ENCODE results near the gene SPAG9. TPM values are rescaled to one million over a fixed set of nuclear protein-coding genes. Genes with fewer than 3 reads are reported as not detected.

Gene SPAG9
- total and polyA plus RNA-seq, 3 experiments from 2014 or later: 10.5 to 43.0 (median 40.6) TPM

GRCh38 chr17:50934161-50934560 lies 186.5 kb downstream of the SPAG9 start:
- no peak for DNase-seq
- peaks cover 0 to 1% (median 0%) of the 10 kb centered on the region in 3 donors for H3K36me3 Mint-ChIP-seq
- ChIA-PET POLR2A (no interaction called here), CTCF (no interaction called here)
- Histone ChIP-seq H3K9me3 (ENCODE audit: low read length) (no peaks in the 10 kb centered on the region), H3K4me3 (ENCODE audit: low read length) (no peak overlapping the region), H3K27me3 (ENCODE audit: insufficient read depth, low read length, poor library complexity, severe bottlenecking) (no peaks in the 10 kb centered on the region), H3K4me1 (ENCODE audit: insufficient read depth, low read length) (peaks cover 19% of the 10 kb centered on the region), H3K27ac (ENCODE audit: low read depth, low read length) (peak overlapping the region; percentile 31), H3K36me3 (ENCODE audit: insufficient read depth, low read length) (no peaks in the 10 kb centered on the region)
- no peaks in the 10 kb centered on the region for H3K9me3 Mint-ChIP-seq
- no peak overlapping the region for H3K4me3 Mint-ChIP-seq
- H3K4me1 Mint-ChIP-seq: peaks cover 16 to 24% (median 18%) of the 10 kb centered on the region in 3 donors
- peak overlapping the region in 1 of 8 donors; percentile 76 for H3K27ac Mint-ChIP-seq
- H3K27me3 Mint-ChIP-seq: peaks cover 0 to under 1% of the 10 kb centered on the region in 2 donors

DNA sequence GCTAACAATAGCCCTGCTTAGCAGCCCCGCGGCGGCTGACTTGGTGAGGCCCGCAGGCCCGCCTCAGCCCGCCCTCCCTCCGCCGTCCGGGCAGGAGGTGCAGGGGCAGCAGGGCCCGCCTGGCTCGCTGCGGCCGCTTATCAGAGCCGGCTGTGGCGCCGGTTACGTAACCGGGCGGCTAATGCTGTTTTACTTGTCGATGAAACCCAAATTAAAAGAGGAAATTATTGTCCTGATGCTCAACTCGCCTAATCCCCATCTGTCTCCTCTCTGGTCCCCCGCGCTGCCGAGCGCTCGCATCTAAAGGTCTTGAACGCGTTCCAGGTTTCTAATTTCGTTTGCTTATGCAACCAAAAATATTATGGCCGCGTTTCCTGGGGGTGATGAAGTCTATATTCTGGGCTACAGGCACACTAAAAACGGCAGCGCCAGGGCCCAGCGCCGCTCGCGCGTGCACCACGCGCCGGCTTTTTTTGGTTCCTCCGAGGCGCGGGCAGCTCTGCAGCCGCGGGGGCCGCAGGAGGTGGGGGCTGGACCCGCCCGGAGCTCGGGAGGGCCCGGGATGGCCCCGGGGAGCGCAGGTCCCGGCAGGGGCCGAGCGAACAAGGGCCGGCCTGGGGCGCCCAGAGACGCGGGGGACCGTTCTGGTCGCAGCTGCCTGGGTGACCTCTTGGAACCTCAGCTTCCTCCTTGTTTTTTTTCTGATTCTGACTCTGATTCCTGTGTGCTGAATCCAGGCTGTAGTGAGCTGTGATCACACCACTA lies 189.3 kb downstream of the SPAG9 start:
- Histone ChIP-seq H3K36me3 (ENCODE audit: insufficient read depth, low read length) (no peaks in the 10 kb centered on the region), H3K27me3 (ENCODE audit: insufficient read depth, low read length, poor library complexity, severe bottlenecking) (no peaks in the 10 kb centered on the region), H3K4me1 (ENCODE audit: insufficient read depth, low read length) (peaks cover 25% of the 10 kb centered on the region), H3K27ac (ENCODE audit: low read depth, low read length) (peak overlapping the region; percentile 44), H3K9me3 (ENCODE audit: low read length) (no peaks in the 10 kb centered on the region), H3K4me3 (ENCODE audit: low read length) (peak overlapping the region; percentile 60)
- peak; percentile 24 to 67 (median 54) for DNase-seq
- Mint-ChIP-seq H3K4me1 (peaks cover 28 to 46% (median 36%) of the 10 kb centered on the region in 3 donors), H3K4me3 (peak overlapping the region; percentile 75 to 97 (median 89)), H3K36me3 (peaks cover 0 to 1% (median 0%) of the 10 kb centered on the region in 3 donors), H3K9me3 (no peaks in the 10 kb centered on the region), H3K27ac (peak overlapping the region; percentile 15 to 99 (median 96)), H3K27me3 (peaks cover 0 to 1% of the 10 kb centered on the region in 2 donors)
- ChIA-PET CTCF (interaction anchor here (1.1 to 1.9 kb wide), 6 partner anchors 18 to 65 kb away, joined by 4 to 8 read pairs (median 5); partner anchors contain the start of gene TOB1), POLR2A (interaction anchor here (0.6 to 2.8 kb wide), 4 partner anchors 13 to 534 kb away, joined by 4 to 43 read pairs (median 4); partner anchors contain the start of genes LRRC59 and TOB1)

DNA sequence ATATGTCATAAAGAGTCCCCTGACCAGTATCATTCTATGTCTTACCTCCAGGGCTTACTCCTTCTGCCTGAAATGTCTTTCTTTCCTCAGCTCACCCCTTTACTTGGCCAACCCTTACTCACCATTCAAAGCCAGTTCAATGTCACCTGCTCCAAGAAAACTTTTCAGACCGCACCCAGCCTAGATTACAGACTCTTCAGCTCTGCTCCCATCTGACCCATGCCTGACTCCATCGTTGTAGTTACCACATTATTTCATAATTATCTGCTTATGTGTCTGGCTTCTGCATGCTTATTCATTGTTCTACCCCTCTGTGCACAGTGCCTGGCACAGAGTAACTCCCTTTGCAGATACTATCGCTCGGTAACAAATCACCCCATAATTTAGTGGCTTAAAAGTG lies 192.0 kb downstream of the SPAG9 start:
- no peak overlapping the region for H3K27ac ChIP-seq (ENCODE audit: low read depth, low read length)
- H3K4me1 ChIP-seq (ENCODE audit: insufficient read depth, low read length): peaks cover 35% of the 10 kb centered on the region
- H3K27me3 Mint-ChIP-seq: peaks cover 0 to 1% of the 10 kb centered on the region in 2 donors
- peaks cover 38 to 59% (median 40%) of the 10 kb centered on the region in 3 donors for H3K4me1 Mint-ChIP-seq
- no peaks in the 10 kb centered on the region for H3K36me3 ChIP-seq (ENCODE audit: insufficient read depth, low read length)
- no peaks in the 10 kb centered on the region for H3K9me3 Mint-ChIP-seq
- peaks cover 0 to 1% (median 0%) of the 10 kb centered on the region in 3 donors for H3K36me3 Mint-ChIP-seq
- CTCF ChIA-PET: interaction anchor here (1.2 kb wide), 1 partner anchor 76 kb away, joined by 3 read pairs; no protein-coding TSS in a partner anchor
- H3K4me3 ChIP-seq (ENCODE audit: low read length): no peak overlapping the region
- peak overlapping the region in 4 of 8 donors; percentile 13 to 94 (median 58) for H3K27ac Mint-ChIP-seq
- no peaks in the 10 kb centered on the region for H3K27me3 ChIP-seq (ENCODE audit: insufficient read depth, low read length, poor library complexity, severe bottlenecking)
- no peak overlapping the region for H3K4me3 Mint-ChIP-seq
- POLR2A ChIA-PET: no interaction called here
- no peaks in the 10 kb centered on the region for H3K9me3 ChIP-seq (ENCODE audit: low read length)
- no peak for DNase-seq

DNA sequence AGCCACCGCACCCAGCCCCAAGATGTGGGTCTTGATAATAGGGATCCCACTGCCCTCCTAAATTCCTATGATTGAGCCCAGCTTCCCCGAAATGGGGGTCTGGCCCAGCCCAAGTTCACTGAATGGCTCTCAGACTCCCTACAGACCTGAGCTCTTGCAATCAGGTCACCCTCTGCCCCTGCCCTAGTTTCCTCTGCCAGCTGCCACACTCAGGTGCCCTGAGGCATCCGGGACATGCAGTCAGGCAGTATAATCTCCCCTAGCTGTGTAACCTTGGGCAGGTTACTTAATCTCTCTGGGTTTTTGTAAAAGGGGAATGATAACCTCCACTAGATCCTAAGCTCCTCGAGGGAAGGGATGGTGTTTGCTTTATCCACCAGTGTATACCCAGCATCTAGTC lies 193.4 kb downstream of the SPAG9 start:
- H3K27ac Mint-ChIP-seq: peak overlapping the region; percentile 17 to 95 (median 80)
- H3K36me3 Mint-ChIP-seq: peaks cover 0 to 1% (median 0%) of the 10 kb centered on the region in 3 donors
- peaks cover 0 to 1% of the 10 kb centered on the region in 2 donors for H3K27me3 Mint-ChIP-seq
- H3K9me3 Mint-ChIP-seq: no peaks in the 10 kb centered on the region
- peaks cover 38 to 59% (median 40%) of the 10 kb centered on the region in 3 donors for H3K4me1 Mint-ChIP-seq
- H3K4me1 ChIP-seq (ENCODE audit: insufficient read depth, low read length): peaks cover 33% of the 10 kb centered on the region
- H3K27me3 ChIP-seq (ENCODE audit: insufficient read depth, low read length, poor library complexity, severe bottlenecking): no peaks in the 10 kb centered on the region
- no peak overlapping the region for H3K4me3 ChIP-seq (ENCODE audit: low read length)
- no peak overlapping the region for H3K27ac ChIP-seq (ENCODE audit: low read depth, low read length)
- CTCF ChIA-PET: interaction anchor here (1.2 kb wide), 1 partner anchor 75 kb away, joined by 3 read pairs; no protein-coding TSS in a partner anchor
- peak overlapping the region in 5 of 7 donors; percentile 12 to 60 (median 19) for H3K4me3 Mint-ChIP-seq
- no peaks in the 10 kb centered on the region for H3K9me3 ChIP-seq (ENCODE audit: low read length)
- no peaks in the 10 kb centered on the region for H3K36me3 ChIP-seq (ENCODE audit: insufficient read depth, low read length)
- POLR2A ChIA-PET: no interaction called here
- peak in 1 of 5 donors; percentile 14 for DNase-seq

DNA sequence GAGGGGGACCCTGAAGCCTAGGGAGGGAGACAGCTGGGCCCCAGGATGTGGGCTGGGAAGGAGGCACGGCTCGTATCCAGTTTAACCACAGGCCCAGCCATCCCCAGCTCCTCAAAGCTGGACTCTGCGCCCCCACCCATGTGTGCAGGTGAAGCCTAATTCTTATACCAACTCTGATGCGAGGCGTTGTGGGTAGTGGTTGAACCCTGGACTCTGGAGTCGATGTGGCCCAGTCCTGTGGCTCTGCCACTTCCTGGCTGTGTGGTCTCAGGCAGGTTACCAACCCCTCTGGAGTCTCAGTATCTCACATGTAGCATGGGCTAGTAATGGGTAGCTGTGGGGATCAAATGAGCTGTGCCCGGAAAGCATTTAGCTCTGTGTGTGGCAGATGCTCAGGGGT lies 194.1 kb downstream of the SPAG9 start:
- ChIA-PET POLR2A (no interaction called here), CTCF (interaction anchor here (0.8 to 1.7 kb wide), 3 partner anchors 15 to 144 kb away, joined by 3 to 6 read pairs (median 3); no protein-coding TSS in a partner anchor)
- peaks cover 25% of the 10 kb centered on the region for H3K4me1 ChIP-seq (ENCODE audit: insufficient read depth, low read length)
- H3K9me3 ChIP-seq (ENCODE audit: low read length): no peaks in the 10 kb centered on the region
- Mint-ChIP-seq H3K27me3 (peaks cover 0 to 1% of the 10 kb centered on the region in 2 donors), H3K27ac (peak overlapping the region in 7 of 8 donors; percentile 17 to 95 (median 83)), H3K36me3 (peaks cover 0 to 1% (median 0%) of the 10 kb centered on the region in 3 donors), H3K4me1 (peaks cover 34 to 52% (median 37%) of the 10 kb centered on the region in 3 donors), H3K9me3 (no peaks in the 10 kb centered on the region), H3K4me3 (peak overlapping the region in 2 of 7 donors; percentile 44 to 51)
- DNase-seq: peak in 1 of 5 donors; percentile 6
- H3K36me3 ChIP-seq (ENCODE audit: insufficient read depth, low read length): no peaks in the 10 kb centered on the region
- no peak overlapping the region for H3K27ac ChIP-seq (ENCODE audit: low read depth, low read length)
- H3K4me3 ChIP-seq (ENCODE audit: low read length): no peak overlapping the region
- no peaks in the 10 kb centered on the region for H3K27me3 ChIP-seq (ENCODE audit: insufficient read depth, low read length, poor library complexity, severe bottlenecking)

DNA sequence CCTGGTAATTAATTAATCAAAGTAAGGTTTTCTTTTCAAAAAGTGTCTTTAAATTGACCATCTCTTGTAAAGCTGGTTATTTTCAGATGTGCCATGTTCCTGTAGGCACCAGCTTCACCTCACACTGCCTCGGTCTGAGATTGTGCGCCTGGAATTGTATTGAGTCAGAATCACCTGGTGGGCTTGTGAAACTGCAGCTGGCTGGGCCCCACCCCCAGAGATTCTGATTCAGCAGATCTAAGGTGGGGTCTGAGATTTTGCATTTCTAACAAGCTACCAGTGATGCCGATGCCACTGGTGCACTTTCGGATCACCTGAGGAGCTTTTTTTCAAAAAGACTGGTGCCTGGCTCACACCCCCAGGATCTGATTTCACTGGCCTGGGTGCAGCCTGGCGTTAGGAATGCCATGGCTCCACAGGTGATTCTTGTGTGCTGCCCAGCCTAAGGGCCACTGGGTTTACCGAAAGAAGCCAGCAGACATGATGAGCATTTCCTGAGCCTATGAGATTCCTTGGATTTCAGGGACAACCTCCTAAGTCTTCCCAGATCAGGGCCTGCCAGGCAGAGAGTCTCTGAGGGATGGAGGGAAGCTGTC lies 195.3 kb downstream of the SPAG9 start:
- no peaks in the 10 kb centered on the region for H3K36me3 Mint-ChIP-seq
- H3K27ac Mint-ChIP-seq: peak overlapping the region in 4 of 8 donors; percentile 17 to 78 (median 48)
- peaks cover 19% of the 10 kb centered on the region for H3K4me1 ChIP-seq (ENCODE audit: insufficient read depth, low read length)
- H3K4me3 Mint-ChIP-seq: no peak overlapping the region
- DNase-seq: no peak
- no peaks in the 10 kb centered on the region for H3K36me3 ChIP-seq (ENCODE audit: insufficient read depth, low read length)
- H3K27me3 Mint-ChIP-seq: peaks cover 0 to 1% of the 10 kb centered on the region in 2 donors
- no peak overlapping the region for H3K27ac ChIP-seq (ENCODE audit: low read depth, low read length)
- CTCF ChIA-PET: interaction anchor here (1.7 kb wide), 1 partner anchor 73 kb away, joined by 6 read pairs; no protein-coding TSS in a partner anchor
- no peaks in the 10 kb centered on the region for H3K9me3 Mint-ChIP-seq
- H3K27me3 ChIP-seq (ENCODE audit: insufficient read depth, low read length, poor library complexity, severe bottlenecking): no peaks in the 10 kb centered on the region
- H3K9me3 ChIP-seq (ENCODE audit: low read length): no peaks in the 10 kb centered on the region
- peaks cover 30 to 42% (median 31%) of the 10 kb centered on the region in 3 donors for H3K4me1 Mint-ChIP-seq
- POLR2A ChIA-PET: no interaction called here
- H3K4me3 ChIP-seq (ENCODE audit: low read length): no peak overlapping the region

DNA sequence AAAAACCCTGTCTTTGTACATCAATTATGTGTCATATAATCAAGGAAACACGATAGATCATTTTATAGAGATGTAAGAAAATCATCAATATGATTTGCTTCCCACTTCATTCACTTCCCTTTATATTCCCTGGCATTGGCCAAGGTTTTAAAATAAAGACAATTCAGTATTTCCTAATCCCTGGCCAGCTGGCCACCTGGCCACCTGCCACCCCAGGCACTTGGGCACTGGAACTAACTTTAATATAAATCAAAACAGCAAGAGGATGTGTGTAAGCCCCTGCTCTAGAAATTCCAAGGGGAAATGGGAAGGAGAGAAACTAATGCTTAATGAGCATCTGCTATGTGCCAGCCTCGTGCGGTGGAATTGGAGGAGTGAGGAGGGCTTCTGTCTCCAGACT lies 195.9 kb downstream of the SPAG9 start:
- POLR2A ChIA-PET: no interaction called here
- H3K27ac Mint-ChIP-seq: peak overlapping the region in 5 of 8 donors; percentile 3 to 71 (median 51)

More for the DNA sequence above, 195.9 kb downstream of the SPAG9 start:
- no peaks in the 10 kb centered on the region for H3K36me3 Mint-ChIP-seq
- H3K27me3 Mint-ChIP-seq: peaks cover 0 to 1% of the 10 kb centered on the region in 2 donors
- H3K9me3 Mint-ChIP-seq: no peaks in the 10 kb centered on the region
- peaks cover 30 to 42% (median 31%) of the 10 kb centered on the region in 3 donors for H3K4me1 Mint-ChIP-seq
- Histone ChIP-seq H3K4me3 (ENCODE audit: low read length) (no peak overlapping the region), H3K27ac (ENCODE audit: low read depth, low read length) (no peak overlapping the region), H3K4me1 (ENCODE audit: insufficient read depth, low read length) (peaks cover 20% of the 10 kb centered on the region), H3K9me3 (ENCODE audit: low read length) (no peaks in the 10 kb centered on the region), H3K27me3 (ENCODE audit: insufficient read depth, low read length, poor library complexity, severe bottlenecking) (no peaks in the 10 kb centered on the region), H3K36me3 (ENCODE audit: insufficient read depth, low read length) (no peaks in the 10 kb centered on the region)
- CTCF ChIA-PET: no interaction called here
- H3K4me3 Mint-ChIP-seq: no peak overlapping the region
- DNase-seq: no peak
